GM12878 (cell line): ENCODE measurements around the gene TSHR. TPM values are rescaled to one million over a fixed set of nuclear protein-coding genes. Genes with fewer than 3 reads are reported as not detected.

Experiments used
- ATAC-seq: fragments of 200-7000 bp; cut with Tn5 transposase; 3 replicates; pipeline ENCODE4 v1.9.1; 2020; ENCODE audit warnings: mild to moderate bottlenecking, moderate library complexity
- BruUV-seq: library from RNA; stranded (reverse); fragments of 400-500 nt; replicated peaks from 2 replicates; lab custom pipeline; 2021; lab: Mats Ljungman, UMichigan
- CTCF ChIA-PET: fragments of 300-600 bp; sonication (Branson Sonifier 250); formaldehyde crosslinking; extraction: SDS; loops from one replicate; lab custom pipeline; 2021; ENCODE audit warnings: inconsistent platforms; lab: Yijun Ruan, JAX
- POLR2A ChIA-PET: fragments of 350-600 bp; formaldehyde crosslinking; extraction: SDS; loops from one replicate; lab custom pipeline; 2021; ENCODE audit warnings: inconsistent platforms; lab: Charles Lee
- RAD21 ChIA-PET: fragments of 300-600 bp; sonication (Branson Sonifier 250); formaldehyde crosslinking; loops from one replicate; lab custom pipeline; 2023; ENCODE audit warnings: antibody characterized with exemption; ENCODE audit not compliant: unreplicated experiment; lab: Charles Lee
- SMC1A ChIA-PET: fragments of 300-600 bp; sonication (Branson Sonifier 250); formaldehyde crosslinking; loops from one replicate; lab custom pipeline; 2023; ENCODE audit not compliant: unreplicated experiment, uncharacterized antibody; lab: Charles Lee
- DNase-seq: peaks from one replicate; pipeline ENCODE4 v3.0.0-alpha.2; 2011; ENCODE audit warnings: low read depth, low spot score
- FAIRE-seq: peaks from 3 replicates; lab custom pipeline; 2011; peaks lifted over from hg19 to GRCh38; lab: Jason Lieb, UNC
- H2AFZ ChIP-seq: 2 replicates; pipeline ENCODE4 v1.6.0; 2011; ENCODE audit warnings: low read depth, low read length, control low read depth; ENCODE audit not compliant: control insufficient read depth
- H3K27ac ChIP-seq: 2 replicates; pipeline ENCODE4 v1.5.1; 2011; ENCODE audit warnings: control low read depth; ENCODE audit not compliant: control insufficient read depth, insufficient read depth
- H3K27me3 ChIP-seq, 2 experiments: replicated peaks in 1 of 2; 2 replicates each; pipeline versions ENCODE4 v1.6.0 to v1.6.1; 2011; ENCODE audit warnings: low read length in 1 of 2; ENCODE audit not compliant: control insufficient read depth in 2 of 2, insufficient read depth in 2 of 2
- H3K36me3 ChIP-seq, 2 experiments: 2 replicates each; pipeline ENCODE4 v1.5.1; 2011; ENCODE audit warnings: low read length in 1 of 2; ENCODE audit not compliant: control insufficient read depth in 2 of 2, insufficient read depth in 2 of 2
- H3K4me1 ChIP-seq: 2 replicates; pipeline ENCODE4 v1.6.1; 2011; ENCODE audit warnings: mild to moderate bottlenecking, low read length, moderate library complexity, mixed read lengths; ENCODE audit not compliant: control insufficient read depth, insufficient read depth
- H3K4me2 ChIP-seq: 2 replicates; pipeline ENCODE4 v1.6.0; 2011; ENCODE audit warnings: control low read depth; ENCODE audit not compliant: control insufficient read depth, insufficient read depth
- H3K4me3 ChIP-seq: fragments of 200-600 bp; sonication (generic); 2 replicates; pipeline ENCODE4 v1.5.1; 2016
- H3K79me2 ChIP-seq: 2 replicates; pipeline ENCODE4 v1.6.0; 2011; ENCODE audit warnings: low read length; ENCODE audit not compliant: control insufficient read depth, insufficient read depth
- H3K9ac ChIP-seq: 2 replicates; pipeline ENCODE4 v1.8.0; 2011; ENCODE audit warnings: low read length, control low read depth, mixed read lengths; ENCODE audit not compliant: control insufficient read depth, insufficient read depth
- H3K9me3 ChIP-seq: replicated peaks from 3 replicates; pipeline ENCODE4 v1.5.1; 2011; ENCODE audit warnings: mild to moderate bottlenecking, low read length; ENCODE audit not compliant: control insufficient read depth, insufficient read depth
- H4K20me1 ChIP-seq: 2 replicates; pipeline ENCODE4 v1.6.0; 2011; ENCODE audit not compliant: control insufficient read depth, insufficient read depth
- BMI1 ChIP-seq: fragments of 450-650 bp; IDR thresholded peaks from 2 replicates; pipeline ENCODE4 v1.6.1; 2016; ENCODE audit warnings: mild to moderate bottlenecking, moderate library complexity, borderline replicate concordance
- DPF2 ChIP-seq: fragments of 450-650 bp; IDR thresholded peaks from 2 replicates; pipeline ENCODE4 v1.6.1; 2017; ENCODE audit warnings: mild to moderate bottlenecking
- HCFC1 ChIP-seq: fragments of 150-350 bp; IDR thresholded peaks from 2 replicates; pipeline ENCODE4 v1.6.1; 2014; ENCODE audit warnings: low read length
- MEF2A ChIP-seq: IDR thresholded peaks from 2 replicates; pipeline ENCODE4 v1.6.1; 2011; ENCODE audit warnings: low read depth, mild to moderate bottlenecking, low read length, moderate library complexity; ENCODE audit not compliant: insufficient read depth
- NFIC ChIP-seq: IDR thresholded peaks from 2 replicates; pipeline ENCODE4 v1.6.1; 2012; ENCODE audit warnings: low read depth, mild to moderate bottlenecking, inconsistent platforms, low read length, moderate library complexity
- POLR2AphosphoS5 ChIP-seq: IDR thresholded peaks from 2 replicates; pipeline ENCODE4 v1.6.1; 2011; ENCODE audit warnings: mild to moderate bottlenecking, low read length, inconsistent platforms
- SMAD1 ChIP-seq: fragments of 450-650 bp; IDR thresholded peaks from 2 replicates; pipeline ENCODE4 v1.6.1; 2018; ENCODE audit warnings: mild to moderate bottlenecking, low read depth; ENCODE audit not compliant: partially characterized antibody
- STAT1 ChIP-seq: fragments of 450-650 bp; conservative IDR thresholded peaks from 2 replicates; pipeline ENCODE4 v1.6.1; 2014; ENCODE audit warnings: antibody characterized with exemption, mild to moderate bottlenecking
- ZSCAN29 ChIP-seq: fragments of 450-650 bp; IDR thresholded peaks from 2 replicates; pipeline ENCODE4 v1.6.1; 2017; ENCODE audit warnings: mild to moderate bottlenecking, moderate library complexity
- WGBS: methylation state at CpG from one replicate; pipeline ENCODE4 v1.1.6; 2016; ENCODE audit warnings: low lambda C conversion rate; ENCODE audit not compliant: insufficient replicate concordance, insufficient coverage; ENCODE audit errors: missing lambda C conversion rate; 5-methylcytosine and 5-hydroxymethylcytosine counted together
- in situ Hi-C: fragments of 300-500 bp; cut with MboI; formaldehyde crosslinking; loops from 9 replicates; pipeline ENCODE4 v1.14.3; 2018; ENCODE audit warnings: mixed read lengths
- intact Hi-C: fragments of 100-400 bp; cut with micrococcal nuclease; formaldehyde crosslinking; loops from one replicate; pipeline ENCODE4 v1.14.2; 2022; ENCODE audit not compliant: unreplicated experiment
- polyA plus RNA-seq, 11 experiments: library from polyadenylated mRNA; depleted of rRNA in 4 of 11; unstranded in 6 of 11; stranded (reverse) in 5 of 11; fragments of >200 nt; fragmentation: Nextera tagmentation in 4 of 11; fragmentation: Illumina TruSeq in 1 of 11; extraction: Ambion mirVana in 4 of 11; extraction: Trizol in 1 of 11; gene quantifications; 1 replicate in 1 of 11; 2 replicates in 10 of 11; pipeline versions ENCODE4 v1.2.1 to v1.2.3, GENCODE V29; 2011 to 2016; ENCODE audit warnings: inconsistent platforms in 2 of 11, missing spikeins in 2 of 11, low read depth in 1 of 11
- total RNA-seq, 4 experiments: library from RNA; depleted of rRNA in 3 of 4; stranded (reverse); fragments of >200 nt in 3 of 4; fragmentation: Illumina TruSeq in 1 of 4; extraction: Trizol in 1 of 4; gene quantifications; 2 replicates each; pipeline versions ENCODE4 v1.2.1 to v1.2.3, GENCODE V29; 2013 to 2021
- TF ChIP-seq, protein P1 (sequence below): fragments of 450-650 bp; IDR thresholded peaks from 2 replicates; pipeline ENCODE4 v1.6.1; 2014; ENCODE audit warnings: mild to moderate bottlenecking

TSHR gene
- total and polyA plus RNA-seq, 10 of the 15 experiments (the other 5 are each of a cell fraction or from before 2014, with no cell fraction given): 0.06 to 0.31 TPM; not detected in 8

DNA sequence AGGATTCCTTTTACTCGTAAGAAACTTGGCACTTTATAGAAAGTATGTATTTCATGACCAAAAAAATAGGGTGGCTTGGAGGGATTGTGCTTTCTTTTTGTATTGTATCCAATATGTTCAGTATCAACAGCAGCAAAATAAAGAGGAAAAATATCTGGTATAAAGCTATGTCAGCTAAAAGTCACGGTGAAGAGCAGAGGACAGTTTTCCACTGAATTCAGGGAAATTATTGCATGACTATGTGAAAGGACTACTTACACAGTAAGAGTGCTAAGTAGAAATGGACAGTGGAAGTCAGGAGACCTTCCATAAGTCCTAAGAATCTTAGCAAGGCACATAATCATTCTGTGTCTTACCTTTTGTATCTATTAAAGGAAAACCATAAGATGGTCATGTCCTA lies 19.3 kb downstream of the TSHR start:
- H3K36me3 ChIP-seq: no peaks in the 10 kb centered on the region
- no peak overlapping the region for H2AFZ ChIP-seq
- H3K4me3 ChIP-seq: no peak overlapping the region
- H3K9ac ChIP-seq: no peak overlapping the region
- ATAC-seq (no peak), DNase-seq (no peak), FAIRE-seq (no peak)
- no peaks in the 10 kb centered on the region for H3K4me1 ChIP-seq
- in situ Hi-C loops: no loop called here
- SMC1A ChIA-PET: interaction anchor here (0.6 to 1.9 kb wide), 5 partner anchors 13 to 556 kb away, joined by 3 to 8 read pairs (median 3); no protein-coding TSS in a partner anchor
- TF ChIP-seq POLR2AphosphoS5 (no peak), NFIC (no peak), SMAD1 (no peak), BMI1 (no peak), MEF2A (no peak), STAT1 (no peak), DPF2 (no peak), HCFC1 (no peak), ZSCAN29 (no peak)
- TF ChIP-seq, protein P1, sequence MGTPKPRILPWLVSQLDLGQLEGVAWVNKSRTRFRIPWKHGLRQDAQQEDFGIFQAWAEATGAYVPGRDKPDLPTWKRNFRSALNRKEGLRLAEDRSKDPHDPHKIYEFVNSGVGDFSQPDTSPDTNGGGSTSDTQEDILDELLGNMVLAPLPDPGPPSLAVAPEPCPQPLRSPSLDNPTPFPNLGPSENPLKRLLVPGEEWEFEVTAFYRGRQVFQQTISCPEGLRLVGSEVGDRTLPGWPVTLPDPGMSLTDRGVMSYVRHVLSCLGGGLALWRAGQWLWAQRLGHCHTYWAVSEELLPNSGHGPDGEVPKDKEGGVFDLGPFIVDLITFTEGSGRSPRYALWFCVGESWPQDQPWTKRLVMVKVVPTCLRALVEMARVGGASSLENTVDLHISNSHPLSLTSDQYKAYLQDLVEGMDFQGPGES: no peak
- no TSS peak for BruUV-seq
- peaks cover 0 to 8% of the 10 kb centered on the region in 2 experiments; a peak in 2 of 4 replicates for H3K27me3 ChIP-seq
- RAD21 ChIA-PET: no interaction called here
- no peaks in the 10 kb centered on the region for H3K79me2 ChIP-seq
- no peak overlapping the region for H3K27ac ChIP-seq
- no peak overlapping the region for H3K4me2 ChIP-seq
- CTCF ChIA-PET: interaction anchor here (1.2 to 15.5 kb wide), 3 partner anchors 12 to 17 kb away, joined by 3 to 132 read pairs (median 5); no protein-coding TSS in a partner anchor
- no peaks in the 10 kb centered on the region for H3K9me3 ChIP-seq
- WGBS: 49% methylated on average over 2 of the region's 2 CpGs
- intact Hi-C loops: no loop called here
- POLR2A ChIA-PET: no interaction called here
- H4K20me1 ChIP-seq: no peaks in the 10 kb centered on the region; the same call in 1 of the 2 replicates
